GM18870 (cell line): ENCODE data around the gene PRCP.
"Not testable (repeated sequence)": the region's sequence is repeated elsewhere in the genome, so short reads cannot be mapped to it uniquely, and the experiment has no call there.

Source experiments
- ATAC-seq: cut with Tn5 transposase; IDR thresholded peaks from one replicate; pipeline ENCODE4 v1.9.1; 2021; ENCODE audit warnings: moderate library complexity; ENCODE audit not compliant: unreplicated experiment

The PRCP gene

DNA sequence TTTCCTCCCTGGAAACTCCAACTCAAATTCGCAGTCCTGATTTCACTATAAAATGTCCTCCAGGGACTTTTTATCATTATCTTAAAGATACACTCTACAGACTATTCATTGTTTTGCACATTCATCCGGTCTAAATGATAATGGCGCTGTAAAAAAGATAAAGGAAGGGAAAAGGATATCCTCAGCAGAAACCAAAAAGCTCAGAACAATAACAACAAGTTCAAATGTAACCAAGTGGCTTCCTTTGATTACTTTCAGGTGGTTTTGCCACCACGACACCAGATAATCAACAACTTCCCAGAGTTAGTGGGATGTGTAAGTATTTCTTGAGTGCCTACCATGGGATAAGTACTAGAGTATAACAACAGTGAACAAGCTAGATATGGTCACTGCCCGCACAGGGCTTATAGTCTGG is 26.3 kb downstream of the PRCP start:
- ATAC-seq, result no peak

DNA sequence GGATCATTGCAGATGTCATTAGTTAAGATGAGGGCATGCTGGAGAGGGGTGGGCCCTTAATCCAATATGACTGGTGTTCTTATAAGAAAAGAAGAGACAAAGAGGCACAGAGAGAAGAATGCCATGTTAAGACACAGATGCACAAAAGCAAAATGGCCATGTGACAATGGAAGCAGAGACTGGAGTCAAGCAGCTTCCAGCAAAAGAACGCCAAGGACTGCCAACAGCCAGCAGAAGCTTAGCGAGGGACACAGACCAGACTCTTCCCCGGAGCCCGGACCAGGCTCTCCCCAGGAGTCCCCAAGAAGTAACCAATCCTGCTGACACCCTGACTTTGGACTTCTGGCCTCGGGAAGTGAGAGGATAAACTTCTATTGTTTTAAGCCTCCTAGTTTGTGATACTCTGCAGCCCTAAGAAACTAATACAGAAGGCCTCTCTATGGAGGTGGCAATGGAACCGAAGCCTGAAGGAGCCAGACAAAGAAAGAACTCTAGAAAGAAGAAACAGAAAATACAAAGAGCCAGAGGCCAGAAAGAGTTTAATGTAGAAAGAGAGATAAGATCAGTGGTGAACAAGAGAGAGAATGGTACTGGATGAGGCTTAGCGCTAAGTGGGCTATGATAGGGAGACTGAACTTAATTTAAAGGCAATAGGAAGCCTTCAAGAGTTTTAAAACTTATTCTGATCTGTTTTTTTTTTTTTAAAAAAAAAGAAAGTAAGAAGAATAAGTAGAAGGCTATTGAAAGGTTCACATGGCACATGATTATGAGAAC is 27.7 kb downstream of the PRCP start:
- no peak for ATAC-seq

DNA sequence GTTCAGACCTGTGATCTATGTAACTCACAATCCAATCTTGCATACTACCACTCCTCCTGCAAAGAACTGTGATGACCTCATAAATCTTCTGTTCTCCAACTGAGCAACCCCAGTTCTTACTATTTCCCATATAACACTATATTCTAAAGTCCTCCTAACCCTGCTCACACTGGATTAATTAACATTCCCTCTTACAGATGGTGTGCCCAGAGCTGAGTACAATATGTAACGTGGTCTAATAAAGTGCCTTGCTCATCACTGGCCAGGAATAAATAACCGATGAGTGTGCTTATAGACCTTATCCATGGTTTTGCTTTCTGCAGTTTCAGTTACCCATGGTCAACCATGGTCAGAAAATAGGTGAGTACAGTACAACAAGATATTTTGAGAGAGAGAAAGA is 28.6 kb downstream of the PRCP start:
- no peak for ATAC-seq

DNA sequence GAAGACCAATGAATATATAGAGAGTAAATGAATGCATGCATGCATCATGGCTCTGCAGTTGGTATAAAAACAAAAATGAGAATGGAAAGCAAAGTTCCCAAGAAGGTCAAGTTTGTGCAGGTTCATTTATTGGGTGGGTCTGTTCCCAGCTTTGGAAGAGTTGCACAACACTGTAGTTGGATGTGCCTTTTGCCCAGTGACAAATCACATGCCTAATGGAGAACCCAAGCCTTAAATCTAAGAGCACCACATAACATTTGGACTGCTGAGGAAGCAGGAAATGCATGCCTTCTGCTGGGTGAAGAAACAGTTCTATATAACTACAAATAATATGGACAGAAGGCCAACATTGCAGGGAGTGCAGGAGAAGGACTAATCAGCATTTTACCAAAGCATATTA is 30.6 kb downstream of the PRCP start:
- no peak for ATAC-seq

DNA sequence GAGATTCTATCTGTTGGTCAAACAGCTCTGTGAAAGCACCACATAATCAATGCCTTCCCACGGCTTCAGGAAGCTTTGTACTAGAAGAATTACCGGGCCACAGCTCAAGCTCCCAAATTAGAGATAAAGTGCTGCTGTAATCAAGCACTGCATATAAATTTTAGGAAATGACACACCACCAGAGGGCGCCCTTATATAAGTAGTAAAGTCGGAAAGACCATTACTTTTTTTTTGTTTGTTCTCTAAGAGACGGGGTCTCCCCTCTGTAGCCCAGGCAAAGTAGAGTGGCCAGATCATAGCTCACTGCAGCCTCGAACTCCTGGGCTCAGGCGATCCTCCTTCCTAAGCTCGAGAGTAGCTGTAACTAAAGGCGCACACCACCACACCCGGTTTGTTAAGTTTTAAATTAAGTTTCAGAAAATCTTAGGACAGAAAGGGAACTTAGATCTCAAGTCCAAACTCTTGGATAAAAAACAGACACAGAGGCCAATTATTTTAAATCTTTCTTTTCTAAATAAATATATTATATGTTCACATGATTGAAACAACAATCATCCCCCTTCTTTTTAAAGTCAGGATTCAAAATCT is 32.6 kb downstream of the PRCP start:
- ATAC-seq, result no peak

DNA sequence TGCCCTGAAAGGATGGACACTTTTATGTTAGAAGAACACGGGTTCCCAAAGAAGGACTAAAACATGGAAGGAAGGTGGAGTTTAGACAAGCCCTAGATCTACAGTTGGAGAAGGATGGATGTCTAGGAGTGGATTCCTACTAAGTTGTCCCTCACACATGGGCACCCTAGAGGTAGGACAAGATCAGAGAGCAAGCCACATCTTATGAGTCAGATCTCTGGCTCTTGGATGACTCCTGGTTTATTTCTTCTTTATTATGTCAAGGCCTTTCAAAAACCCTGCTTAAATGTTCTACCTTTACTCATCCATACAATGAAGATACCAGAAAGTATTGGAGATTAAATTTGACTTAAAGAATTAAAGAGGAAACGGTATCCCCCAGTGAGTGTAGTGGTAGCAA is 34.4 kb downstream of the PRCP start:
- no peak for ATAC-seq

DNA sequence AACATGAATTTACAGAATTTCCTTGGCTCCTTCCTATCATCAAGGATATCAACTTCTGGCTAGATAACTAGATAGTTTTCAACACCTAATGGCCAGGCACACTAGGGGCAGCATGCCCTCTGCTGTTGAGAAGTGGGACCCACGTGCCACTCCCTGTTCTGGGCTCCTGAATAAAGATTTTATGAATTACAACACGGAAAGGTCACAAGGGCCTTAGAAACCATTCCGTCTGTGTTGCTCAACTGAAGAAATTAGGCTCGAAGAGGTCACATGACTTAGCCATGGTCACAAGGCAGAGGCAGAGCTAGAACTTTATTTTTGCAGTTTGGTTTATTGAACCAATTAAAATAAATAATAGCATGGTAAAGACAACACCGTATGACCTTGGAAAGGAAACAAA is 36.0 kb downstream of the PRCP start:
- ATAC-seq, result no peak

DNA sequence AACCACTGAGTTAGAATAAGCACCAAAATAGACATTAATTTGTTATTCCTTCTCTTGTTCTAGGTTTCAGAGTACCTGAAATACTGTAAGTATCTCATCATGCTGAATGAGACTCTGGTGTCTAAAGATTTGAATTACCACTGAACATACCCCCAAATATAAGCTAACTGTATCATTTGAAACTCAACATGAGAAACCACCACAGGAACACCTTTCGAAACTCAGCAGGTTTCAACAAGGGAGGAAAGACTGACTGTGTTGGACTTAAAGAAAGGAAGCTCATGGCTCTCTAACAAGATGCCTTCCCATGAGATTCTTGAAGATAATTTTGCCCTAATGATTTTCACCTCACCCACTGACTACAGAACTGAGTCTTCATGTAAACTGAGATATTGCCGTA is 37.0 kb downstream of the PRCP start:
- ATAC-seq, result no peak

DNA sequence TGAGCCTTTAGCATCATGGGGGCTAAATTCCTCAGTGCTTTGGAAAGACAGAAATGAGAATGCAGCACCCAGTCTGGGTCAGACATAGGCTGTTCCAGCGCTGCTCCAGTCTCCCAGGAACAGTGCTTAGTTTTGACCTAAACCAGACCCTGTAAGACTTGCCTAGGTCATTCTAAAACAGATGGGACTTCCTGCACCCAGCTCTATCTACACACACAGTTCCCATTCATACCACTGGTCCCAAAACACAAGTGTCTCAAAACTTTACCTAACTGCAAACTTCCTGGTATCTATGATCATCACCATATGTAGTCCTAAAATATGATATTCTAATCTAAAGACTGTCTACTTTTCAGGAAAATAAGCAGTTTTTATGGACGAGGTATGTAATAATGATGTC is 37.9 kb downstream of the PRCP start:
- ATAC-seq, result no peak

DNA sequence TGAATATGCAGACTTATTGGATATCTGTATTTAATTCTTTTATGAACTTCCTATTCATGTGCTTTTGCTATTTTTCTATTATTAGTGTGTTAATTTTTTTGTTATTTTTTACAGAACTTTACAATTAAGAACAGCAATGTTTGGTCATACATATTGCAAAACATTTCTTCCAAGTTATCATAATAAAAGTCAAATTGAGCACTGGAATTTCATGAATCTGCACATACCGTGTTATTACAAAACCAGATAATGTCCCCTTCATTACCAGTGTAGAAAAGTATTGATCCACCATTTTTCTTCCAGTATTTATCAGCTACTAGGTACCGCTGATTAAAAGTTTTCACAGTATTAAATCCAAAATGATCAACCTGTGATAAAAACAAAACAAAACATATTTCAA is 40.5 kb downstream of the PRCP start:
- no peak for ATAC-seq

DNA sequence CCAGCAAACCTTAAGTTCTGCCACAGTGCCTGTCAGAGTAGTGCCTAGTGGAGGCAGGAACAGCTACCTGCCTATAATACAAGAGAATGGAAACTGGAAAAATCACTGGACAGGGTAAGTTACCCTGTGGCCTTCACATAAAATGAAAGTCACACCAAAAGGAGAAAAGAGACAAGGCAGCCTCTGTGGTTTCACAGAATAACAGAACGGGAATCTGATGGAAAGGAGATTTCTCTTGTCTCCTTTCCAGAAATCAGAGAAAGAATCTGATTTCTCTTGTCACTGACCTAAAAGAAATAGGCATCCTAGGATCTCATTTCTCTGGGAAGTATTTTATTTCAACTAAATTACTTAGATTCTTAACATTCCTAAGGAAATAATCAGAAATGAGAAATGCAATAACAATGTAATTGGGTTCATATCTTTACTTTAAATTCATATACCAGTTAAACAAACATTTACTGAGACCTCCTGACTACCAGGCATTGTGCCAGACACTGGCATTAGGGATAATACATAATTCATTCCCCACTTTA is 41.6 kb downstream of the PRCP start:
- no peak for ATAC-seq

DNA sequence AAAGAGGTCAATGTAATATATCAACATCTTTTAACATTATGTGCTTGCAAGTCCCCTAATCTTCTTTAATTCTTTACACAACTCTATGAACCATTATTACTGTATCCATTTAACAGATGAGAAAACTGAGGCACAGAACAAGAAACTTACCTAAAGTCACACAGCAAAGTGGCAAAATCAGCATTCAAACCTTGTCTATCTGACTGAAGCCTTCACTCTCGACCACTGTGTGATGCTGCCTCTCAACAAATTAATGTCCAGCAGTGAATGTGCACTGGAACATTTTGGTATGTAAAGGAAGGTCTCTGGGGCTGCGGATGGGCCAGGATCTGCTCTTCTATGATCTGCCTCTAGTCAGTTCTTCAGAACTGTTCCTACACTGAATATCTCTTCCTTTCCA is 42.1 kb downstream of the PRCP start:
- ATAC-seq, result no peak

DNA sequence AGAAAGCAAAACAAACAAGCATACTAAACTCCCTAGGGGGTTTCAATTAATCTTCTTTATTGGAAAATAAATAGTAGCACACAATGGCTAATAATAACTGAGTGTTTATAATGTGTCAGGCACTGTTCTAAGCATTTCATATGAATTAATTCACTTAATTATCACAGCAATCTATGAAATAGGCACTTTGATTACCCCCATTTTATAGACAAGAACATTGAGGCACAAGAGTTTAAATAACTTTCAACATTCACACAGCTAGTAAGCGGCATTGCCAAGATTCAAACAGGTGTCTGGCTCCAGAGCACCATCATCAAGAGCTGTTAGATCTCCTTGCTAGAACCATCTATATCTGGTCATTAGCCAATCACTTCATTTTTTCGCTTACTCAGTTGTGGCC is 43.1 kb downstream of the PRCP start:
- ATAC-seq, result no peak

DNA sequence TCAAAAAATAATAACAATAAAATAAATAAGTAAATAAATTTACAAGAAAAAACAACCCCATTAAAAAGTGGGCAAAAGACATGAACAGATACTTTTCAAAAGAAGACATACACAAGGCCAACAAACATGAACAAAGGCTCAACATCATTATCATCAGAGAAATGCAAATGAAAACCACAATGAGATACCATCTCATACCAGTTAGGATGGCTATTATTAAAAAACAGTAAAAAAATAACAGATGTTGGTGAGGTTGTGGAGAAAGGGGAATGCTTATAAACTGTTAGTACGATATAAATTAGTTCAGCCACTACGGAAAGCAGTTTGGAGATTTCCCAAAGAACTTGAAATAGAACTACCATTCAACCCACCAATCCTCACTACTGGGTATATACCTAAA is 44.6 kb downstream of the PRCP start:
- ATAC-seq, result no peak

DNA sequence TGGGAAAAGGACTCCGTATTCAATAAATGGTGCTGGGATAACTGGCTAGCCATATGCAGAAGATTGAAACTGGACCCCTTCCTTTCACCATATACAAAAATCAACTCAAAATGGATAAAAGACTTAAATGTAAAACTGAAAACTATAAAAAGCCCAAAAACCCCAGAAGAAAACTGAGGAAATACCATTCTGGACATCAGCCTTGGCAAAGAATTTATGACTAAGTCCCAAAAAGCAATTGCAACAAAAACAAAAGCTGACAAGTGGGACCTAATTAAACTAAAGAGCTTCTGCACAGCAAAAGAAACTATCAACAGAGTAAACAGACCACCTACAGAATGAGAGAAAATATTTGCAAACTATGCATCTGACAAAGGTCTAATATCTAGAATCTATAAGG is 45.3 kb downstream of the PRCP start:
- ATAC-seq, result not testable (repeated sequence)

DNA sequence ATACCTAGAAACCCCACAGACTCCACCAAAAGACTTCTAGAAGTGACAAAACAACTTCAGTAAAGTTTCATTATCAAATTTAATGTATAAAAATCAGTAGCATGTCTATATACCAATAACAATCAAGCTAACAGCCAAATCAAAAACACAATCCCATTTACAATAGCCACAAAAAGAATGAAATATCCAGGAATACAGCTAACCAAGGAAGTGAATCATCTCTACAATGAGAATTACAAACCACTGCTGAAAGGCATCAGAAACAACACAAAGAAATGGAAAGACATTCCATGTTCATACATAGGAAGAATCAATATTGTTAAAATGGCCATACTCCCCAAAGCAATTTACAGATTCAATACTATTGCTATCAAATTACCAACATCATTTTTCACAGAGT is 46.0 kb downstream of the PRCP start:
- ATAC-seq, result no peak

DNA sequence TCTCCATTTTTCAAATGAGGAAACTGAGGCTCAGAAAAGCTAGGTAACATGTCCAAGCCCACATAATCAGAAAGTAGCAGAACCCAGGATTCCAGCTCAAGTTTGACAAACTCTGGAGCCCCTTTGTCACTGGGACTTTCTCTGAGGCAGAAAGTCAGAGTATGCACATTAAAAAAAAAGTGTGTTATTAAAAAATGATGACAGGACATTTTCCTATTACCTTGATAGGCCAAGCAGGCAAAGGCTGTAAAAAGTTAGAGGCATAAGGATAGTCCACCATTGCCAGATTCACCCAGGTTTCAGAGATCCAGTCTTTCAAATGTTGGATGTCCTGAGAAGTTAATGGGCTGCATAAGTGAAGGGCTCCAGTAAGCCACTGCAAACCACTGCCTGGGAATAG is 51.4 kb downstream of the PRCP start:
- ATAC-seq, result no peak

DNA sequence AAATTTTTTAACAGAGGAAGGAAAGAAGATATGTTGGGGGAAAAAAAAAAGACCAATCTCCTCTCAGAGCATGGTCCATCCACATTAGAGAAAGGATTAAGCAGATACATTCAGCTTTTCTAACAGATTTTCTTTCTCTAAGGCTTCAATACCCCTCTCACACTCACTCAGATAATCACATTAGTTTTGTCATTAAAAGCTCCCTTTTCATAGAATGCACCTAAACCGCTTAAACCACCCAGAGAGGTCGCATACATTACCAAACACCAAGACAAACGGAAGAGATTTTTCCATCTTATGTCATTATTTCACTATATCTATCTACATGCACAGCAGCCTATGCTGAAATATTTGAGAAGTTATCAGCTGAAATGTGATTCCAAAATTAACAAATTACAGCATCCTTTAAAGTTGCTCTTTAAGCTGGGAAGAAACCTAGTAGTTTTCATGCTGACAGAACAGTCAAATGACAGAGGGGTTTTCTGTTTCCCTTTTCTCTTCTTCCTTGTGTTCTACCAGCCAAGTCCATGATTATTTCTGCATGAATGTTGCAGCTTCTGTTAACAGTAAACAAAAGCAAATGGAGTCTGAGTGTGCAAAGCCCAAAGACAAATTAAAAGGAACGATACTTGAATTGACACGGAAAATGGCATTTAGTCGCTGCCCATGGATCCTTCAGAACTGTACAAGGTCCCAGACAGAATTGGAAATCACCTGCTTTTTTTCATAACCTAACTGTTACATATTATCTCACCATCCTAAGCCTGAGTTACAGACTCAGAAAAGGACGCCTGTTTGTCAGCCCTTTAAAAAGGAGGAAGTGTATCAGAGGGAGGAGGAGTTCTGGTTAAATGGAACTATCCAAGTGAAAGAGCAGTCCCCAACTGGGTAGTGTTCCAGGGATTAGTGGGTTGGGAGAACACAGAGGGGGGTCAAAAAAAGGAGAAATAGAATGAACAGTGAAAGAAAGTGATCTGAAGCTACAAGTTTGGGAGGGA is 54.6 kb downstream of the PRCP start:
- no peak for ATAC-seq

DNA sequence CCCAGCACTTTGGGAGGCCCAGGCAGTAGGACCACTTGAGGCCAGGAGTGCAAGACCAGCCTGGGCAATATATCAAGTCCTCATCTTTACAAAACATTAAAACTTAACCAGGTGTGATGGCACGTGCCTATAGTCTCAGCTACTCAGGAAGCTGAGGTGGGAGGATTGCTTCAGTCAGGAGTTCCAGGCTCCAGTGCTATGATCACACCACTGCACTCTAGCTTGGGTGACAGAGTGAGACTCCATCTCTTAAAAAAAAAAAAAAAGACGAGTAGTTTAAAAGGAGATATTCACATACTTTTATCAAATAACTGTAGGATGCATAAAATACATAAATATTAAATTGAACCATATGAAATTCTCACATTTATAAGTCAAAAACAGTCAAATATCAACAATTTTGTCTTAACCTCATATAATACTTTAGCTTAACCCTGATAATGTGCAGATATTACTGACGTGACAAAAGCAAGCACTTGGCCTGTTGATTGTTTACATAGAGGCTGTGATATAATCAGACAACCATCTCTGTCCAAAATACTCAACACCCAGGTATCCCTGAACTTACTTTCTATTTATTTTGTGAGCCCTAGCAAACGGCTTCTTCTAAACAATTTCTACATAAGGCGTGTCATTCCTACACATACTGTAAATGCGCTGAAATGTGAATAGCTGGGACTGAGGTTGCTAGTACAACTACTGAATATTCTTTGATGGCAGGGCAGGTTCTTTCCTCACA is 57.0 kb downstream of the PRCP start:
- ATAC-seq, result no peak

DNA sequence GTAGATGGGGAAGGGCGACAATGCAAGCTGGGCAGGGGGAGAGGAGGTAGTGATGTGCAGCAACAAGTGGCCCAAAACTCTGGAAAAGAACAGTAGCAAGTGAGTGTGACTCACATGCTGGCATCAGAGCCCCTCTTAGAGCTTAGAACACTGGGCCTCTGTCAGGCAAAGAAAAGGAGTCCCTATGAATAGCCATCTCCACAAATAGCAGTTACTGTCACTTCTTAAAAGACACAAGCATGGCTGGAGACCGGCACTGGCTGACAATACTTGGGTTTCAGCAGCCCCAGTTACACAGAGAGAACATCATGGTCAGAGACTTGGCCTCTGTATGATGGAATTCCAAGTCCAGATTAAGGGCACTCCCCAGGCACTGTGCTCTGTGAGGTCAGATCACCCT is 58.2 kb downstream of the PRCP start:
- no peak for ATAC-seq

DNA sequence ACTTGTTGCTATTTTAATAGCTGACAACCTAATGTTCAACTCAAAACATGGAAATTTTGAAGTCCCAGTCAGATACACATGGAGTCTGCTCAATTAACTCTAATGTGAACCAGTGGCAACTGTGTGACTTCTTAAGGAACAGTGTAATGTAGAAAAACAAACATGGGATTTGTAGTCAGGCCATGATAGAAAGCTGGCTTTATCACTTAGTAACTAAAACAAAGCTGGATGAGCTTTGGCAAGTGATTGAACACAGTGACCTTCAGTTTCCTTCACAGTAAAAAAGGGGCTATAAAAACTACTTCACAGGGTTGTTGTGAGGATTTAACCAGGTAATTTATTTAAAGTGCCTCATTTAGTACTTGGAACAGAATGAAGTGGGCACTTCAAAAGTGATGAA is 62.6 kb downstream of the PRCP start:
- ATAC-seq, result no peak
